HepG2 (cell line): ENCODE data around the gene GBP7. TPM values are rescaled to one million over a fixed set of nuclear protein-coding genes. Genes with fewer than 3 reads are reported as not detected.

Experiments
- ATAC-seq: fragments of 200-7000 bp; cut with Tn5 transposase; 3 replicates; pipeline ENCODE4 v1.9.1; 2020; ENCODE audit warnings: mild to moderate bottlenecking, moderate library complexity
- BruUV-seq: library from RNA; stranded (reverse); fragments of 400-500 nt; replicated peaks from 2 replicates; lab custom pipeline; 2021; lab: Mats Ljungman, UMichigan
- CTCF ChIA-PET: fragments of 300-600 bp; formaldehyde crosslinking; extraction: SDS; loops from one replicate; lab custom pipeline; 2021; ENCODE audit warnings: low total read pairs, inconsistent platforms, low intra/inter-chr PET ratio; lab: Yijun Ruan, JAX
- POLR2A ChIA-PET: fragments of 350-600 bp; sonication (Branson Sonifier 250); formaldehyde crosslinking; loops from one replicate; lab custom pipeline; 2020; ENCODE audit warnings: antibody characterized with exemption, inconsistent platforms; lab: Yijun Ruan, JAX
- DNase-seq: peaks from one replicate; pipeline ENCODE4 v3.0.0-alpha.2; 2015; ENCODE audit warnings: low spot score
- FAIRE-seq: peaks from 3 replicates; lab custom pipeline; 2011; peaks lifted over from hg19 to GRCh38; lab: Jason Lieb, UNC
- H2AFZ ChIP-seq: one replicate; pipeline ENCODE4 v1.6.1; 2011; ENCODE audit warnings: low read length, inconsistent platforms
- H3K27ac ChIP-seq: fragments of 300-600 bp; 3 replicates; pipeline ENCODE4 v1.8.0; 2011; ENCODE audit warnings: mixed run types, mild to moderate bottlenecking, mixed read lengths, low read length, inconsistent platforms; ENCODE audit not compliant: insufficient read depth; ENCODE audit errors: extremely low read length
- H3K27me3 ChIP-seq, 2 experiments: fragments of 200-600 bp in 1 of 2; 2 replicates in 1 of 2; 3 replicates in 1 of 2; pipeline versions ENCODE4 v1.6.0 to v1.8.0; 2011; ENCODE audit warnings: low read length in 2 of 2, mild to moderate bottlenecking in 2 of 2, moderate library complexity in 2 of 2, inconsistent platforms in 1 of 2; ENCODE audit not compliant: insufficient read depth in 2 of 2, control insufficient read depth in 1 of 2
- H3K36me3 ChIP-seq, 2 experiments: fragments of 200-600 bp in 1 of 2; replicated peaks in 1 of 2; 2 replicates in 1 of 2; 3 replicates in 1 of 2; pipeline versions ENCODE4 v1.5.1 to v1.8.0; 2011; ENCODE audit warnings: low read length in 2 of 2, inconsistent platforms in 1 of 2; ENCODE audit not compliant: insufficient read depth in 2 of 2, control insufficient read depth in 1 of 2
- H3K4me1 ChIP-seq: 2 replicates; pipeline ENCODE4 v1.5.1; 2012; ENCODE audit warnings: low read length, inconsistent platforms; ENCODE audit not compliant: insufficient read depth
- H3K4me2 ChIP-seq: 2 replicates; pipeline ENCODE4 v1.6.0; 2011; ENCODE audit warnings: low read depth, low read length, inconsistent platforms
- H3K4me3 ChIP-seq, 3 experiments: fragments of 200-600 bp in 1 of 3; sonication (generic), shearing (Covaris generic) in 1 of 3; replicated peaks in 1 of 3; 2 replicates each; pipeline ENCODE4 v1.5.1; 2011 to 2016; ENCODE audit warnings: low read length in 3 of 3, inconsistent platforms in 2 of 3, low read depth in 2 of 3, mild to moderate bottlenecking in 2 of 3, control low read depth in 1 of 3, mixed read lengths in 1 of 3; ENCODE audit not compliant: insufficient read depth in 1 of 3
- H3K79me2 ChIP-seq: one replicate; pipeline ENCODE4 v1.6.1; 2011; ENCODE audit warnings: low read length, inconsistent platforms; ENCODE audit not compliant: insufficient read depth
- H3K9ac ChIP-seq: 2 replicates; pipeline ENCODE4 v1.6.0; 2011; ENCODE audit warnings: mild to moderate bottlenecking, low read depth, low read length, inconsistent platforms; ENCODE audit not compliant: insufficient read depth
- H3K9me3 ChIP-seq: 2 replicates; pipeline ENCODE4 v1.5.1; 2012; ENCODE audit warnings: mild to moderate bottlenecking, low read length
- H4K20me1 ChIP-seq: 2 replicates; pipeline ENCODE4 v1.6.0; 2011; ENCODE audit warnings: inconsistent platforms, mild to moderate bottlenecking, low read length, moderate library complexity; ENCODE audit not compliant: insufficient read depth
- ATRX ChIP-seq: sonication (generic); formaldehyde crosslinking; IDR thresholded peaks from 2 replicates; pipeline ENCODE4 v1.4.0; 2020; ENCODE audit warnings: missing genetic modification reagents, borderline replicate concordance
- MAFK ChIP-seq, 2 experiments: IDR thresholded peaks in 1 of 2; conservative IDR thresholded peaks in 1 of 2; 2 replicates each; pipeline ENCODE4 v1.6.1; 2011; ENCODE audit warnings: improper control_type of control experiment in 2 of 2, low read length in 2 of 2
- SRSF1 ChIP-seq: fragments of 200-400 bp; formaldehyde crosslinking; optimal IDR thresholded peaks from 2 replicates; pipeline ENCODE3; 2017; ENCODE audit warnings: mild to moderate bottlenecking, low read depth, low read length, moderate library complexity
- ZNF75D ChIP-seq: sonication (generic); formaldehyde crosslinking; IDR thresholded peaks from 2 replicates; pipeline ENCODE4 v1.8.1; 2023; ENCODE audit warnings: missing genetic modification reagents, mild to moderate bottlenecking, borderline replicate concordance
- WGBS: methylation state at CpG from one replicate; pipeline ENCODE4 v1.1.6; 2017; ENCODE audit warnings: low lambda C conversion rate; 5-methylcytosine and 5-hydroxymethylcytosine counted together
- in situ Hi-C: cut with HindIII; loops from 2 replicates; pipeline ENCODE4 v1.10.0; 2017; ENCODE audit warnings: low pct_unique_long_range_greater_than_20kb; ENCODE audit not compliant: extremely low pct_ligation_motif_present
- intact Hi-C: fragments of 100-400 bp; cut with micrococcal nuclease; formaldehyde crosslinking; loops from one replicate; pipeline ENCODE4 v1.10.0; 2022; ENCODE audit not compliant: unreplicated experiment
- polyA plus RNA-seq, 8 experiments: library from polyadenylated mRNA; depleted of rRNA in 3 of 8; stranded (reverse) in 7 of 8; unstranded in 1 of 8; fragments of >200 nt; fragmentation: Illumina TruSeq in 4 of 8; extraction: Trizol in 4 of 8; gene quantifications; 2 replicates each; pipeline versions ENCODE4 v1.2.1 to v1.2.3, GENCODE V29; 2011 to 2016; ENCODE audit warnings: low read depth in 4 of 8, missing spikeins in 1 of 8, mixed read lengths in 1 of 8; ENCODE audit not compliant: insufficient read depth in 1 of 8
- total RNA-seq, 5 experiments: library from RNA; depleted of rRNA; stranded (reverse); fragments of >200 nt; fragmentation: Illumina TruSeq; extraction: Trizol; gene quantifications; 2 replicates each; pipeline ENCODE4 v1.2.3, GENCODE V29; 2016; ENCODE audit warnings: low read depth in 1 of 5
- TF ChIP-seq, protein P1 (sequence below): IDR thresholded peaks from 2 replicates; pipeline ENCODE4 v1.6.1; 2016; ENCODE audit warnings: missing compliant biosample characterization, missing genetic modification reagents, borderline replicate concordance

GBP7 gene
- total and polyA plus RNA-seq, 2 of the 13 experiments (the other 11 are each of a cell fraction or from before 2014, with no cell fraction given): not detected

DNA sequence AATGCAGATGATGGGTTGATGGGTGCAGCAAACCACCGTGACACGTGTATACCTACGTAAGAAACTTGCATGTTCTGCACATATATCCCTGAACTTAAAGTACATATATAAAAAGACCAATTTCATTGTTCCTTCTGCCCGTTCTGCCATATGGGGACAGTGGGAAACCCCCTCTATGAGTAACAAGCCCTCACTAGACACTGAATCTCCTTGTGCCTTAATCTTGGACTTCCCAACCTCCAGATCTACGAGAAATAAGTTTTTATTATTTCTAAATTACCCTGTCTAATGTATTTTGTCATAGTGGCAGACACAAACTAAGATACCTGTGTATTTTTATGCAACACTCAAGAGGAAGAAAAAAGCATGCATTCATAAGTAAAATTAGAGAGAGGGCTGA lies 10.0 kb downstream of the GBP7 start:
- no peak overlapping the region for H3K4me2 ChIP-seq
- intact Hi-C loops: no loop called here
- no peaks in the 10 kb centered on the region for H3K27me3 ChIP-seq
- TF ChIP-seq ZNF75D (CRISPR knock-in tag): no peak
- no peak overlapping the region for H2AFZ ChIP-seq
- H3K9me3 ChIP-seq: no peaks in the 10 kb centered on the region
- H3K4me3 ChIP-seq: no peak overlapping the region
- ATAC-seq (no peak), FAIRE-seq (no peak), DNase-seq (no peak)
- WGBS: 3% methylated on average over 5 of the region's 5 CpGs
- no peak overlapping the region for H3K27ac ChIP-seq
- H4K20me1 ChIP-seq: no peaks in the 10 kb centered on the region
- no peaks in the 10 kb centered on the region for H3K4me1 ChIP-seq
- no peak overlapping the region for H3K9ac ChIP-seq
- CTCF ChIA-PET: no interaction called here
- H3K36me3 ChIP-seq: no peaks in the 10 kb centered on the region
- in situ Hi-C loops: no loop called here
- H3K79me2 ChIP-seq: no peaks in the 10 kb centered on the region
- POLR2A ChIA-PET: no interaction called here
- no TSS peak for BruUV-seq

DNA sequence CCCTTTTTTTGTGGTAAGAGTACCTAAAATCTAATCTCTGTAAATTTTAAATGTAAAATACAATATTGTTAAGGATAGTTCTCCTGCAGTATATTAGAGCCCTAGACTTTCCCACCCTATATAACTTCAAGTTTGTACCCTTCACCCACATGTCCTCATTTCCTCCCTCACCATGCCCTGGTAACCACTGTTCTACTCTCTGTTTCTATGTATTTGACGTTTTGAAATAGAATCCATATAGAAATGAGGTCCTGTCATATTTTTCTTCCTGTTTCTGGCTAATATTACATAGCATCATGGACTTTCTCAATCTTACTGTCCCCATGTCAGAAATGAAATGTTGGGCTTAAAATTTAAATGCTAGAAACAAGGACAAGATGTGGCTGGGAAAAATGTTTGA lies 24.8 kb downstream of the GBP7 start:
- CTCF ChIA-PET: no interaction called here
- Histone ChIP-seq H3K27ac (no peak overlapping the region), H3K9me3 (no peaks in the 10 kb centered on the region), H3K27me3 (no peaks in the 10 kb centered on the region), H3K9ac (no peak overlapping the region), H2AFZ (no peak overlapping the region), H4K20me1 (no peaks in the 10 kb centered on the region), H3K4me1 (no peaks in the 10 kb centered on the region), H3K79me2 (no peaks in the 10 kb centered on the region), H3K4me2 (no peak overlapping the region), H3K36me3 (no peaks in the 10 kb centered on the region), H3K4me3 (no peak overlapping the region)
- TF ChIP-seq SRSF1 (no peak), ATRX (CRISPR knock-in tag) (no peak), MAFK (conservative IDR thresholded peaks at IDR 0.05 in 1 of 2, IDR thresholded peaks at IDR 0.05 in 1 of 2; ENCODE audit: low read length in 2 of 2) (no peak)
- TF ChIP-seq, protein P1, sequence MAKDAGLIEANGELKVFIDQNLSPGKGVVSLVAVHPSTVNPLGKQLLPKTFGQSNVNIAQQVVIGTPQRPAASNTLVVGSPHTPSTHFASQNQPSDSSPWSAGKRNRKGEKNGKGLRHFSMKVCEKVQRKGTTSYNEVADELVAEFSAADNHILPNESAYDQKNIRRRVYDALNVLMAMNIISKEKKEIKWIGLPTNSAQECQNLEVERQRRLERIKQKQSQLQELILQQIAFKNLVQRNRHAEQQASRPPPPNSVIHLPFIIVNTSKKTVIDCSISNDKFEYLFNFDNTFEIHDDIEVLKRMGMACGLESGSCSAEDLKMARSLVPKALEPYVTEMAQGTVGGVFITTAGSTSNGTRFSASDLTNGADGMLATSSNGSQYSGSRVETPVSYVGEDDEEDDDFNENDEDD (CRISPR knock-in tag): no peak
- WGBS: 0% methylated on average over 1 of the region's 1 CpG
- ATAC-seq (no peak), FAIRE-seq (no peak), DNase-seq (no peak)
- BruUV-seq: no TSS peak
- POLR2A ChIA-PET: no interaction called here
- intact Hi-C loops (no loop called here), in situ Hi-C loops (no loop called here)
